ENCODE data around the gene EFEMP2. TPM values are rescaled to one million over a fixed set of nuclear protein-coding genes. Genes with fewer than 3 reads are reported as not detected.

EFEMP2 gene
- total and polyA plus RNA-seq, 2 donors (not counting 1 experiment from before 2014, with no cell fraction given): 9.5 to 14.7 TPM

- Mint-ChIP-seq H3K9me3 (ENCODE audit: insufficient read depth) (no peaks in the 10 kb centered on the region), H3K27ac (peak overlapping the region; percentile 95), H3K27me3 (no peaks in the 10 kb centered on the region), H3K4me1 (peaks cover 55% of the 10 kb centered on the region), H3K4me3 (peak overlapping the region; percentile 94)
- DNase-seq: peak; percentile 91
- H3K4me3 ChIP-seq (ENCODE audit: control extremely low read depth in 1 of 5, extremely low read depth in 1 of 5, insufficient read depth in 1 of 5, low read depth in 2 of 5, low read length in 4 of 5): peak overlapping the region; percentile 83 to 98 (median 95)
- H2AFZ ChIP-seq (ENCODE audit: insufficient read depth, low read depth, low read length, poor library complexity, severe bottlenecking): peak overlapping the region; percentile 61
- H3K36me3 ChIP-seq (replicated peaks in 1 of 2; ENCODE audit: control extremely low read depth in 1 of 2, control insufficient read depth in 1 of 2, extremely low read depth in 1 of 2, insufficient read depth in 2 of 2, low read length in 1 of 2): peaks cover 0 to 53% of the 10 kb centered on the region in 2 experiments
- POLR2A ChIA-PET: interaction anchor here (0.5 to 4.8 kb wide), 8 partner anchors 8 to 242 kb away, joined by 3 to 65 read pairs (median 4); partner anchors contain the start of genes CCDC85B, FIBP, PCNX3 and SNX32
- H3K4me1 ChIP-seq (ENCODE audit: control insufficient read depth in 2 of 2, insufficient read depth in 2 of 2, low read length in 2 of 2): peaks cover 27 to 52% of the 10 kb centered on the region in 2 donors
- no peaks in the 10 kb centered on the region for H3K27me3 ChIP-seq (replicated peaks in 1 of 4; ENCODE audit: control extremely low read depth in 1 of 4, control insufficient read depth in 3 of 4, insufficient read depth in 4 of 4, low read length in 3 of 4)
- H3K79me2 ChIP-seq (ENCODE audit: control insufficient read depth, insufficient read depth, low read length): peaks cover 56% of the 10 kb centered on the region
- TF ChIP-seq CTCF (IDR thresholded peaks at IDR 0.05): no peak
- no peak for TF ChIP-seq EZH2 (IDR thresholded peaks at IDR 0.05; ENCODE audit: borderline replicate concordance, insufficient read depth, low read depth, low read length, poor library complexity, severe bottlenecking)
- intact Hi-C loops (cut with micrococcal nuclease): loop anchor here (5.0 kb wide), 1 partner anchor 410 kb away; the partner anchor contains the start of gene RAB1B
- peak; percentile 34 for ATAC-seq (ENCODE audit: low read depth)
- H3K9me3 ChIP-seq (ENCODE audit: control extremely low read depth in 1 of 3, control insufficient read depth in 2 of 3, insufficient read depth in 1 of 3, low read length in 2 of 3): peaks cover 0 to under 1% (median 0%) of the 10 kb centered on the region in 3 donors
- WGBS (ENCODE audit: insufficient coverage): 2% methylated on average over 57 of the region's 57 CpGs
- H3K4me2 ChIP-seq (replicated peaks; ENCODE audit: low read depth, low read length, poor library complexity, severe bottlenecking): peak overlapping the region; percentile 94
- CTCF ChIA-PET: interaction anchor here (1.0 to 8.6 kb wide), 3 partner anchors 31 to 77 kb away, joined by 3 to 244 read pairs (median 4); partner anchors contain the start of genes CCDC85B and FIBP
- peaks cover 63% of the 10 kb centered on the region for H4K20me1 ChIP-seq (ENCODE audit: control insufficient read depth, insufficient read depth, low read length, poor library complexity, severe bottlenecking)
- peak overlapping the region; percentile 71 to 77 for H3K27ac ChIP-seq (ENCODE audit: low read length in 2 of 2)
- peak overlapping the region; percentile 79 for H3K9ac ChIP-seq (ENCODE audit: low read length)
These were observed 15.7 kb downstream of the EFEMP2 start for GRCh38 chr11:65856689-65857499.

Measured in B cell (primary cell).